Stimulated activated CD4-positive, alpha-beta T cell treated with anti-CD3 and anti-CD28 coated beads, Interleukin-1b, Interleukin-23, amount 100 ng/mL, for 1 hour (primary cell): ENCODE measurements around the gene SUZ12.
A peak's percentile ranks its signal among the peaks of the same experiment; 100 is the strongest.
"Not testable (repeated sequence)": the region's sequence is repeated elsewhere in the genome, so short reads cannot be mapped to it uniquely, and the experiment has no call there.

ENCODE experiments used
- DNase-seq, 2 donors: peaks; one replicate each; pipeline ENCODE4 v3.0.0-alpha.2; 2020; ENCODE audit warnings: low read depth in 2 of 2

The SUZ12 gene

DNA sequence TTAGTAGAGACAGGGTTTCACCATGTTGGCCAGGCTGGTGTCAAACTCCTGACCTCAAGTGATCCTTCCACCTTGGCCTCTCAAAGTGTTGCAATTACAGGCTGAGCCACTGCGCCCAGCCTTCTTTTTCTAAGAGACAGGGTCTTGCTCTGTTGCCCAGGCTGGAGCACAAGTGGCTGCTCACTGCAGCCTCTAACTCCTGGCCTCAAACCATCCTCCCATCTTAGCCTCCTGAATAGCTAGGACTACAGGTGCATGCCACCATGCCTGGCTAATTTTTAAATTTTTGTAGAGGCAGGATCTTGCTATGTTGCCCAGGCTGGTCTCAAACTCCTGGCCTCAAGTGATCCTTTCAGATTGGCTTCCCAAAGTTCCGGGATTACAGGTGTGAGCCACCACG, 15.1 kb downstream of the SUZ12 start:
- not testable (repeated sequence) for DNase-seq

DNA sequence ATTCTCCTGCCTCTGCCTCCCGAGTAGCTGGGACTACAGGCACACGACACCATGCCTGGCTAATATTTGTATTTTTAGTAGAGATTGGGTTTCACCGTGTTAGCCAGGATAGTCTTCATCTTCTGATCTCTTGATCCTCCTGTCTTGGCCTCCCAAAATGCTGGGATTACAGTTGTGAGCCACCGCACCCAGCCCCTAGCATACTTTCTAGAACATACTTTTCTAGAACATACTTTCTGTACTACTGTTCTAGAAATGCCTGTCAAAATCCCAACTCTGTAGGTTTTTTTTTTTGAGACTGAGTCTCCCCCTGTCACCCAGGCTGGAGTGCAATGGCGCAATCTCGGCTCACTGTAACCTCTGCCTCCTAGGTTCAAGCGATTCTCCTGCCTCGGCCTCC, 27.3 kb downstream of the SUZ12 start:
- not testable (repeated sequence) for DNase-seq

DNA sequence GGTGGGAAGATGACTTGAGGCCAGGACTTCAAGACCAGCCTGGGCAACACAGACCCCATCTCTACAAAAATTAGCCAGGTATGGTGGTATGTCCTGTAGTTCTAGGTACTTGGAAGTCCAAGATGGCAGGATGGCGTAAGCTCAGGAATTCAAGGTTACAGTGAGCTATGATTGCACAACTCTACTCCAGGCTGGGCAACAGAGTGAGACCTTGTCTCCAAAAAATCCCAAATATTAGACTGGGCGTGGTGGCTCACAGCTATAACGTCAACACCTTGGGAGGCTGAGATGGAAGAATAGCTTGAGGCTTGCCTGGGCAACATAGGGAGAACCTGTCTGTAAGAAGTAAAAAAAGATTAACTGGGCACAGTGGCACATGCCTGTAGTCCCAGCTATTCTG, 30.8 kb downstream of the SUZ12 start:
- DNase-seq = no peak

DNA sequence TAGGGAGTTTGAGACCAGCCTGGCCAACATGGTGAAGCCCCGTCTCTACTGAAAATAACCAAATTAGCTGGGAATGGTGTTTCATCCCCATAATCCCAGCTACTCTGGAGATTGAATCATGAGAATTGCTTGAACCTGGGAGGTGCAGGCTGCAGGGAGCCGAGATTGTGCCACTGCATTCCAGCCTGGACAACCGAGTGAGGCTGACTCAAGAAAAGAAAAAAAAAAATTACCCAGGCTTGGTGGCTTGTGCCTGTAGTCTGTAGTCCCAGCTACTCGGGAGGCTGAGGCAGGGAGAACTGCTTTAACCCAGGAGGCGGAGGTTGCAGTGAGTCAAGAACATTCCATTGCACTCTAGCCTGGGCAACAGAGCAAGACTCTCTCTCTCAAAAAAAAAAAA, 33.6 kb downstream of the SUZ12 start:
- DNase-seq = not testable (repeated sequence)

DNA sequence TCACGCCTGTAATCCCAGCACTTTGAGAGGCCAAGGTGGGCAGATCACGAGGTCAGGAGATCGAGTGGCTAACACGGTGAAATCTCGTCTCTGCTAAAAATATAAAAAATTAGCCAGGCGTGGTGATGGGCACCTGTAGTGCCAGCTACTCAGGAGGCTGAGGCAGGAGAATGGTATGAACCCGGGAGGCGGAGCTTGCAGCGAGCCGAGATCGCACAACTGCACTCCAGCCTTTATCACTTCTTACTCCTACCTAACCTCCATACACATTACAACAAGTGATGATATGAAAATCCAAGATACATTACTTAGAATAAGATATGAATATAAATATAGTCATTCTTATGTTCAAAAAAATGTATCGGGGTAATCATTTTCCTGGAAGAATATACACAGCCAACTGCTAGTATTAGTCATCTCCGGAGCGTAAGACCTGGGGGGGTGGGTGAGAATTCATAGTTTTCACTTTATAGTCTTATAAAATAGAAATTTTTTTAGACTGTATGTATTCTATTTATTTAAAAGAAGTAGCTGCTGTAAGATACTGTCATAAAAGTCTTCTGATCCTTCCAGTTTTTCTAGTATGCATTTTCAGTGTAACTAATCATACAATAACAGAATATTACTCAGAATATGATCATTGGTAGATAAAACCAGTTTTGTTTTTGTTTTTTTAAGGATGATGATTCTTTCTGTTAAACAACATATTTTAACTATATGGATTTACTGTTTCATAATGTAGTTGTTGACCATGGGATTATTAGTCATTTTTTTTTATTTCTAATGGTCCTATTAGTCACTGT, 37.7 kb downstream of the SUZ12 start:
- DNase-seq = not testable (repeated sequence)

DNA sequence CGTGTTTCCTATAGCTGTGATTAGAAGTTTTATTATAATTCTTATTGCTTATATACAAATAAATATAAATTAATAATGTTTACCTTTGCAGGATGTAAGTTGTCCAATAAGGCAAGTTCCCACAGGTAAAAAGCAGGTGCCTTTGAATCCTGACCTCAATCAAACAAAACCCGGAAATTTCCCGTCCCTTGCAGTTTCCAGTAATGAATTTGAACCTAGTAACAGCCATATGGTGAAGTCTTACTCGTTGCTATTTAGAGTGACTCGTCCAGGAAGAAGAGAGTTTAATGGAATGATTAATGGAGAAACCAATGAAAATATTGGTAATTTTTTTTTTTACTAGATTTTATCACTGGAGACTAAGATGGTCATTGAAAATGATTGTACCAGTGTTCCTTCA, 38.6 kb downstream of the SUZ12 start:
- not testable (repeated sequence) for DNase-seq

DNA sequence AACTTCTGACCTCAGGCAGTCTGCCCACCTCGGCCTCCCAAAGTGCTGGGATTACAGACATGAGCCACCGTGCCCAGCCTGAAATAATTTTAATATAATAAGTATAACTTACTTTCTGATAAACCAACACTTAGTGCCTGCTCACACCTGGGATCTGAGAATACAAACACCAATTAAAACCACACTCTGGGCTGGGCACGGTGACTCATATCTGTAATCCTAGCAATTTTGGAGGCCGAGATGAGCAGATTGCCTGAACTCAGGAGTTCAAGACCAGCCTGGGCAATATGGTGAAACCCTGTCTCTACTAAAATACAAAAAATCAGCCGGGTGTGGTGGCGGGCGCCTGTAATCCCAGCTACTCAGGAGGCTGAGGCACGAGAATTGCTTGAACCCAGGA, 55.0 kb downstream of the SUZ12 start:
- not testable (repeated sequence) for DNase-seq

DNA sequence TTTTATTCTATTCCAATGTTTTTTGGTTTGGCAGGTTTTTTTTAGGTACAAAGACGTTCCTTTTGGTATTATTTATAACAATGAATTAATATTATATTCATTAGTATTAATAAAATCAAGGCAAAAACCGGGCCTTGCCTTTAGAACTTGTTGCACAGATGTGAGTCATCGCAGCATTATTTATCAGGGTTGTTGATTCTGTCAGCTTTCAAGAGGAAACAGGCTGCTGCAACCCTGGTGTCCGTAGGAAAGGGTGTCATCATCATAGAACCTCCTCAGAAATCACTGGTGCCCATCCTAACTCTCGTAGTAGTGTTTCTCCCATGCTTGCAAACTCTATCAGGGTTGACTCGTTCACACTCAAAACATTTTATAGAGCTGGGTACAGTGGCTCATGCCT, 60.2 kb downstream of the SUZ12 start:
- no peak for DNase-seq

DNA sequence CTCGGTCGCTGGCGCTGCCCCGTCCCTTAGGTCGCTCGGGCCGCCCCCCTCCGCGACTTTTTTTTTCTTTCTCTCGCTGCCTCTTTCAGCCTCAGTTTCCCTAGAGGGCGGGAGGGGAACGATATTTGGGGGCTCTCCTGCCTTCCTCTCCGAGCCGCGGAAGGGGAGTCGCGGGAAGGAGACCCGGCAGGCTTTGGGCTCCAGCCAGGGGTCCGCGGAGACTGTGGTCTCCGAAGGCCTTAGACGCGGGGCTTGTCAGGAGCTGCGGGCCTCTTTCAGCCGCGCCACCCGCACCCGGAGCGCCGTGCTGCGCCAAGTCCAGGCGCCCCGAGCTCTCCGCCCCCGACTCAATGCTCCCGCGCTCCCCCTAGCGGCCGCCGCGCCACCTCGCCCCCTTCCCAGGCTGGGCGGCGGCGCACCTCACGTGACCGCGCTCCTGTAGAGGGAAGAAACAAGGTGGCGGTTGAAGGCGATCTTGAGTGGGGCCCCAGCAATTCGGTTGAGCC, 70.2 kb downstream of the SUZ12 start, which contains the start of gene LRRC37B:
Gene LRRC37B, plus strand, starts transcription at position 427 of the 506 bp plus-strand sequence. CDS start 14,010 bp downstream, outside the sequence.
- peak; percentile 72 to 85 for DNase-seq

DNA sequence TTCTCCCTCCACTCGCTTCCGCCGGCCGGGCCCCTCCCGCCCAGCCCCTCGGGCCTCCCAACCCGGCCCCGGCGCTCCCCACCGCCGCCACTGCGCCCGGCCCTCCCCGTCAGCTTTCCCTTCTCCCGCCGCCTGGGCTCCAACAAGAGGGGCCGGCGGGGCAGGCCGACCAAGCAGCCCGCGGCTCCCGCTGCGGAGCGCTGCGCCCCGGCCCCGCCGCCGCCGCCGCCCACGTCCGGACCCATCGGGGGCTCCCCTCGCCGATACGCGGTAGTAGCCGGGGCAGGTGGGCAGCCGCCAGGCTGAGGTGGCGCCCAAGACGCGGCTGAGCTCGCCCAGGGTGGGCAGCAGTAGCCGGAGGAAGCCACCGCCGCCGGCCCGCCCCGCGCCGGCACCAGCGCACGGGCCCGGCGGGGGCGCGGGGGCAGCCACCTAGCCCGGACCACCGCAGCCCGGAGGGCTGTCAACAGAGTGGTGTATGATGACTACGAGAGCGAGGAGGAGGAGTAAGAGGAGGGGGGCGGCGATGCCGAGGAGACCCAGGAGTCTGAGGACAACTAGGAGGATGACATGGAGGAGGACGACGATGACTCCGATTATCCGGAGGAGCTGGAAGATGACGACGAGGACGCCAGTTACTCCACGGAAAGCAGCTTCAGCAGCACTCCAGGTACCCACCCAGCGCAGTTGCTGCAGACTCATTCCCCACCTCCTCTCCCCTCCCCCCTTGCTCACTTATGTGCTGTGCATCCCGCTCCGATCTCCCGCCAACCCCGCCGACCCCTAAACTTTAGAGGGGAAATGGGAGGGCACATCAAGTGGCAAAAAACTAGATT, 70.9 kb downstream of the SUZ12 start:
- peak in 1 of 2 donors; percentile 10 for DNase-seq

DNA sequence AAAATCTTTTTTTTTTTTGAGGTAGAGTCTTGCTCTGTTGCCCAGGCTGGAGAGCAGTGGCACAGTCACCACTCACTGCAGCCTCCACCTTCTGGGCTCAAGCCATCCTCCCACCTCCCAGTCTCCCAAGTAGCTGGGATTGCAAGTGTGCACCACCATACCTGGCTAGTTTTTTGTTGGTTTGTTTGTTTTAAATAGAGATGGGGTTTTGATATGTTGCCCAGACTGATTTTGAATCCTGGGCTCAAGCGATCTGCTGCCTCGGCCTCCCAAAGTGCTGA, 72.4 kb downstream of the SUZ12 start:
- no peak for DNase-seq

DNA sequence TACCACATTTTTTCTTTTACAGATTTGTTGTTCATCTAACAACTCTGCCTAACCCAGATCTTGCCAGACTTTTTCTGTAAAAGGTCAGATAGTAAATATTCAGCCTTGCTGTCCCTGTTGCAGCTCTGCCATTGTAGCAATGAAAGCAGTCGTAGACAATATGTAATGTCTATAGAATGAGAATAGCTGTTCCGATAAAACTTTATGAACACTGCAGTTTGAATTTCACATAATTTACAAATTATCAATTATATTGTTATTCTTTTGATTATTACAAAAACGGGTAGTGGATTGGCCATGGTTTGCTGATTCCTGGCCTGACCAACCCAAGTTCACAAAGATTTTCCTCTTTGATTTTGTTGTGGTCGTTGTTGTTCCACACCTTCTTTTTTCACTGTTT, 73.3 kb downstream of the SUZ12 start:
- no peak for DNase-seq

DNA sequence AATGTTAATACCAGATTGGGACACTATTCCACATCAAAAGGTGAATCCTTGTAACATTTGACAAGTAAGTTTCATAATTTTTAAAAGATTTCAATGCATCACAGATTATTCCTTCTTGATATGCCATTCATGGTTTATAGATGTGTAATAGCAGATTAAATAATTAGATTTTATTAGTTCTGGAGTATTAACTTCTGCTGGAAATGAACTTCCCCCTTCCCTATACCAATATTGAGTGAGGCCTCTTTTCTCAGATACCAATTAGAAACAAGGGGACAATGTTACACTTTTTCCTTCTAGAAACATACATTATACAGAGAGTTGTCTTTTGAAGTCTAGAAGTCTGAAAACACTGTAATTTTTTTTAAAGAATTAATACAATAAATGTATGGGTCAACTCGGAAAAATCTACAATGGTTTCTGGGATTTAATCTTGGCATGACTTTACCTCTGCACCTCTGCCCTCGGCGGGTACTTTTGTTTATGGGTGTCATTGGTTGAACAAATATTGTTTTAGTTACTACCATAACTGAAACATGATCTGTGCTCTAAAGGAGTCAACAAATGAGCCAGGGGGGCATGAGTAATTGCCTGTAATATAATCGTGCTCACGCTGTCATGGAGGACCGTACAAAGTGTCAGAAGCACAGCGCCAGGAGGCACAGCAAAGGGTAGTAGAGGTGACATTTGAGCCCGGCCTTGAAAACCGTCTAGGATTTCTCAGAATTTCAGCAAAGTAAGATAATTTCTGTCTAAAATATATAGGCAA, 78.6 kb downstream of the SUZ12 start:
- no peak for DNase-seq

DNA sequence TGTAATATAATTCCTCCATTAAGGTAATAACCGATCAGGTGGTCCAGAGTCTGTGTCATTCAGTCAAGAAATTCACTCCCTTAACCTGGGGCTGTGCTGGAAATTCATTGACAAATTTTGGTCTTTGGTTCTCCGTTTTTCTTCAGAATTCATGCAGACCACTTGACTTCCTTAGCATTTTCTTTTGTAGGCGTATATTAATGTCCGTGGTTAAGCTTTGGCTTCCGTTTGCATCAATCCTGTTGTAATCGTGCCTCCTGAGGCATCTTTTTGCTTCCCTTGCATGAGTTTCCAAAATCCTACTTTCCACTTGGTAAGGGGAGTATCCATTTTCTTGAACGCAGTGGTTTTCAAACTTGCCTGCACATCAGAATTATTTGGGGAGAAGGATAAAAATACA, 79.4 kb downstream of the SUZ12 start:
- DNase-seq = no peak

DNA sequence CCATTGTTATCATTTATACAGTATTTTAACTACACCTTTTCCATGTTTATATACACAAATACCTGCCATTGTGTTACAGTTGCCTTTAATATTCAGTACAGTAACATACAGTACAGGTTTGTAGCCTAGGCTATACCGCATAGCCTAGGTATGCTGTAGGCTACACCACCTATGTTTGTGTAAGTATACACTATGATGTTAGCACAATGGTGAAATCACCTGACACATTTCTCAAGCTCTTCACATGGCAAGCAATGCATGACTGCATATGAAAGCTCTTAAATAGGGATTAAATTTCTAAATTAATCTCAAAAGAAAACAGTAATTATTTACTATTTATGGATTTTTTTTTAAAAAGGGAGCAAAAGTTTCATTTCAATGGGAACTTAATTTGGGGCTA, 82.4 kb downstream of the SUZ12 start:
- DNase-seq = no peak

DNA sequence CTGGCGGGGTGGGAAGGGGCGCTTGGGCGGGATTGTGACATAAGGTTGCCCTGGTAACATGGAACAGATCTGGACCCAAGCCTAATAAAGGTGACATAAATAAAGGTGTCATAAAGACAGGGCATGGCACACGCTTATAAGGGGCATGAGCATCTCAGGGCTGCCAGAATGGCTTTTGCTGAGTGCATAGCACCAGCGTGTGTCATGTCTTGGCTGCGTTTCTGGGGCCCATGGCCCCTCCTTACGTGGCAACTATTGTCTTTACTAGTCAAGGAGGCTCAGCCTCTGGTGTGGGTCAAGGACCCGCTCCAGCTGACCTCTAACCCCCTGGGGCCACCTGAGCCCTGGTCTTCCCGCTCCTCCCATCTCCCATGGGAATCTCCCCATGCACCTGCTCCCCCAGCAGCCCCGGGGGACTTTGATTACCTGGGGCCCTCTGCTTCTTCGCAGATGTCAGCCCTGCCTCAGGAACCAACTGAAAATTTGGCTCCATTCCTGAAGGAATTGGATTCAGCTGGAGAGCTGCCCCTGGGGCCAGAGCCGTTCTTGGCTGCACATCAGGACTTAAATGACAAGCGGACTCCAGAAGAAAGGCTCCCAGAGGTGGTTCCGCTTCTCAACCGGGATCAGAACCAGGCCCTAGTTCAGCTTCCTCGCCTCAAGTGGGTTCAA, 84.3 kb downstream of the SUZ12 start:
- DNase-seq = no peak

DNA sequence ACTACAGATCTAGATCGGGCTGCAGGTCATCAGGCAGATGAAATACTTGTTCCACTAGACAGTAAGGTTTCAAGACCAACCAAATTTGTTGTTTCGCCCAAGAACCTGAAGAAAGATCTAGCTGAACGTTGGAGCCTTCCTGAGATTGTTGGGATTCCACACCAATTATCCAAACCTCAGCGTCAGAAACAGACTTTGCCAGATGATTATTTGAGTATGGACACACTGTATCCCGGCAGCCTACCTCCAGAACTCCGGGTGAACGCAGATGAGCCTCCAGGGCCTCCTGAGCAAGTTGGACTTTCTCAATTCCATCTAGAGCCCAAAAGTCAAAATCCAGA, 84.8 kb downstream of the SUZ12 start:
- no peak for DNase-seq

DNA sequence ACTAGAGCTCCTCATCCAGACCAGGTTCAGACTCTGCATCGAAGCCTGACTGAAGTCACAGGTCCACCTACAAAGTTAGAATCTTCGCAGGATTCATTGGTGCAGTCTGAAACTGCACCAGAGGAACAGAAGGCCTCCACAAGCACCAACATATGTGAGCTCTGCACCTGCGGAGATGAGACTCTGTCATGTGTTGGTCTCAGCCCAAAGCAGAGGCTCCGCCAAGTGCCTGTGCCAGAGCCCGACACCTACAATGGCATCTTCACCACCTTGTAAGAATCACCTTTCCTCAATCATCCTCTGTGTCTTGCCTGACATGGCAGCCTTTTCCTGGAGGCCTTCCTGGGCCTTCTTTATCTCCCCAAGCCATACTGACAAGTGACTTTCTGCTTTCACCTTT, 85.7 kb downstream of the SUZ12 start:
- DNase-seq = not testable (repeated sequence)

DNA sequence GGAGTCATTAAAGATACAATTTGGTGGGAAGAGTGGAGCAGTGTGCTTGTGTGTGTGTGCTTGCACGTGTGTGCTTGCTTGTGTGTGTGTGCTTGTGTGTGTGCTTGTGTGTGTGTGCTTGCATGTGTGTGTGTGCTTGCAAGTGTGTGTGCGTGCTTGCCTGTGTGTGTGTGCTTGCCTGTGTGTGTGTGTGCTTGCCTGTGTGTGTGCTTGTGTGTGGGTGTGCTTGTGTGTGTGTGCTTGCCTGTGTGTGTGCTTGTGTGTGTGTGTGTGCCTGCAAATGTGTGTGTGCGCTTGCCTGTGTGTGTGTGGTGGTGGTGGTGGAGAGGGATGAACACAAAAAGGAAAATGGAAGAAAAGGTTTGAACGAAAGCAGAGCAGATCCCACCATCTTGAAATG, 90.5 kb downstream of the SUZ12 start:
- DNase-seq = not testable (repeated sequence)

DNA sequence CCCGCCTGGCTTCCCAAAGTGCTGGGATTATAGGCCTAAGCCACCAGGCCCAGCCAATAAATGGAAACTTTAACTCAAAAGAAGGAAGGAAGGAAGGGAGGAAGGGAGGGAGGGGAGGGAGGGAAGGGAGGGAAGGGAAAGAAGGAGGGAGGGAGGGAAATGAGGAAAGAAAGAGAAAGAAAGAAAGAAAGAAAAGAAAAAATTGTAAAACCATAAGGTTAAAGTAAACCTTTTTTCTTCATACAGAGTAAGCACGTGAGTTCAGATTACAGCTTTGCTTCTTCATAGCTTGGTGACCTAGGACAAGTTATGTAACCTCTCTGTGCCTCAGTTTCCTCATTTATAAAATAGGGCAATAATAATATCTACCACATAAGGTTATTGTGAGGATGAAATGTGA, 96.4 kb downstream of the SUZ12 start:
- no peak for DNase-seq

DNA sequence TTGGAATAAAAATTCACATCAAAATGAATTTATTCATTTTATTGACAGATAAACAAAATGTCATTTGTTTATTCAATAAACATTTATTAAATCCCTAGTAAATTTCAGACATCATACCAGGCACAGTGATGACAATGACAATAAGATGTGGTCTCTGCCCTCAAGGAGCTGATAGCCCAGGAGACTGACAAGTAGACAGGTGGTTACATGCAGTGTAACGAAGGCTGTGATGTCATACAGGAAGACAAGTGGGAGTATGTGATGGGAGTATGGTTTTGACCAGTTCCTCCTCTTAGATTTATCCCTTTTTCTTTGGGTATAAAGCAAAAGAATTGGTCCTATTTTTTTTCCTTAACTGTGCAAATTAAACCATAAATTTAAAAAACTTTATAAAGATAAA, 97.0 kb downstream of the SUZ12 start:
- not testable (repeated sequence) for DNase-seq

DNA sequence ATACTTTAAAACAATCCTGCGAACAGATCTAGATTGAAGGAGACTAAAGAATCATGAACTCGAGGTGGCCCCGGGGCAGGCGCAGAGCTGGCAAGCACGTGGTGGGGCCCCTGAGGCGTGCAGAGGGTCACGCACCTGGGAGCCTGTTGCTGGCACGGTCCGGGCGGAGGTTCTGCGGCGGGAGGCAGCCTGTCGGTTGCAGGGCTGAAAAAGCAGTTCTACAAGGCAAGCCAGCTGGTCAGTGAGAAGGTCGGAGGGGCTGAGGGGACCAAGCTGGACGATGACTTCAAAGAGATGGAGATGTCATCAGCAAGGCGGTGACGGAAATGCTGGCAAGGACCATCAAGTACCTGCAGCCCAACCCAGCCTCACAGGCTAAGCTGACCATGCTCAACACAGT, 103.4 kb downstream of the SUZ12 start:
- not testable (repeated sequence) for DNase-seq
